Neural cell (in vitro differentiated cells): Measurements from ENCODE around the gene PARVB. TPM values are rescaled to one million over a fixed set of nuclear protein-coding genes. Genes with fewer than 3 reads are reported as not detected.
A peak's percentile ranks its signal among the peaks of the same experiment; 100 is the strongest.

Experiments used
- H2AFZ ChIP-seq: fragments of 200-600, 300-800 bp; sonication (generic), shearing (Covaris generic); 2 replicates; pipeline ENCODE4 v1.6.0; 2014; ENCODE audit warnings: low read depth, mild to moderate bottlenecking, antibody characterized with exemption, low read length, moderate library complexity
- H3F3A ChIP-seq: fragments of 200-600 bp; shearing (Covaris generic); 2 replicates; pipeline ENCODE4 v1.6.1; 2016; ENCODE audit warnings: mild to moderate bottlenecking, moderate library complexity, mixed read lengths, antibody characterized with exemption, low read length; ENCODE audit not compliant: insufficient read depth, poor library complexity, severe bottlenecking
- H3K27ac ChIP-seq: fragments of 200-600, 300-800 bp; sonication (generic), shearing (Covaris generic); 2 replicates; pipeline ENCODE4 v1.5.1; 2014; ENCODE audit warnings: mild to moderate bottlenecking, low read length, moderate library complexity
- H3K27me3 ChIP-seq: fragments of 300-800, 200-600 bp; sonication (generic), shearing (Covaris generic); 2 replicates; pipeline ENCODE4 v1.6.0; 2014; ENCODE audit warnings: mild to moderate bottlenecking, low read depth, low read length, moderate library complexity; ENCODE audit not compliant: insufficient read depth
- H3K36me3 ChIP-seq: fragments of 300-800, 200-600 bp; sonication (generic), shearing (Covaris generic); 2 replicates; pipeline ENCODE4 v1.5.1; 2014; ENCODE audit warnings: mild to moderate bottlenecking, antibody characterized with exemption, low read length, moderate library complexity; ENCODE audit not compliant: insufficient read depth
- H3K4me2 ChIP-seq: fragments of 300-800, 200-600 bp; sonication (generic), shearing (Covaris generic); 2 replicates; pipeline ENCODE4 v1.6.0; 2014; ENCODE audit warnings: mild to moderate bottlenecking, low read length
- H3K4me3 ChIP-seq: fragments of 300-800, 200-600 bp; sonication (generic), shearing (Covaris generic); 2 replicates; pipeline ENCODE4 v1.5.1; 2014; ENCODE audit warnings: mild to moderate bottlenecking, low read length, moderate library complexity
- H3K79me2 ChIP-seq: fragments of 200-600 bp; shearing (Covaris generic); replicated peaks from 2 replicates; pipeline ENCODE4 v1.6.0; 2014; ENCODE audit warnings: mild to moderate bottlenecking, low read length, moderate library complexity; ENCODE audit not compliant: insufficient read depth
- H3K9ac ChIP-seq: fragments of 300-800, 200-600 bp; sonication (generic), shearing (Covaris generic); 2 replicates; pipeline ENCODE4 v1.6.1; 2016; ENCODE audit warnings: mild to moderate bottlenecking, low read length, mixed read lengths
- H3K9me2 ChIP-seq: fragments of 200-600 bp; shearing (Covaris generic); 2 replicates; pipeline ENCODE4 v1.6.1; 2016; ENCODE audit warnings: mild to moderate bottlenecking, low read length, mixed read lengths; ENCODE audit not compliant: insufficient read depth
- H3K9me3 ChIP-seq: fragments of 200-600, 300-800 bp; sonication (generic), shearing (Covaris generic); 2 replicates; pipeline ENCODE4 v1.6.1; 2016; ENCODE audit warnings: mild to moderate bottlenecking, mixed run types, low read length, moderate library complexity, mixed read lengths
- H4K20me1 ChIP-seq: fragments of 200-600 bp; shearing (Covaris generic); 2 replicates; pipeline ENCODE4 v1.6.1; 2016; ENCODE audit warnings: mild to moderate bottlenecking, mixed run types; ENCODE audit not compliant: insufficient read depth
- EP300 ChIP-seq: fragments of 450-650 bp; conservative IDR thresholded peaks from 2 replicates; pipeline ENCODE4 v1.6.1; 2014; ENCODE audit warnings: antibody characterized with exemption, mild to moderate bottlenecking, moderate library complexity; ENCODE audit not compliant: poor library complexity, severe bottlenecking
- EZH2 ChIP-seq: fragments of 200-600, 300-800 bp; shearing (Covaris generic), sonication (generic); IDR thresholded peaks from 2 replicates; pipeline ENCODE4 v1.6.1; 2014; ENCODE audit warnings: antibody characterized with exemption, low read length, borderline replicate concordance, mild to moderate bottlenecking; ENCODE audit not compliant: insufficient read depth, poor library complexity, severe bottlenecking
- MXI1 ChIP-seq: fragments of 450-650 bp; conservative IDR thresholded peaks from 2 replicates; pipeline ENCODE4 v1.6.1; 2014; ENCODE audit warnings: antibody characterized with exemption, mild to moderate bottlenecking; ENCODE audit not compliant: poor library complexity, severe bottlenecking
- POLR2AphosphoS5 ChIP-seq: IDR thresholded peaks from 2 replicates; pipeline ENCODE4 v1.6.1; 2012
- RAD21 ChIP-seq: fragments of 450-650 bp; conservative IDR thresholded peaks from 2 replicates; pipeline ENCODE4 v1.6.1; 2014; ENCODE audit warnings: antibody characterized with exemption, mild to moderate bottlenecking, moderate library complexity
- SMC3 ChIP-seq: fragments of 450-650 bp; conservative IDR thresholded peaks from 2 replicates; pipeline ENCODE4 v1.6.1; 2014; ENCODE audit warnings: antibody characterized with exemption, mild to moderate bottlenecking, moderate library complexity; ENCODE audit not compliant: poor library complexity
- TAF1 ChIP-seq: IDR thresholded peaks from 2 replicates; pipeline ENCODE4 v1.6.1; 2012; ENCODE audit warnings: low read depth
- polyA plus RNA-seq: library from polyadenylated mRNA; depleted of rRNA; stranded (reverse); fragments of >200 nt; gene quantifications from 2 replicates; pipeline ENCODE4 v1.2.3, GENCODE V29; 2014
- TF ChIP-seq, protein P1 (sequence below): fragments of 450-650 bp; IDR thresholded peaks from 2 replicates; pipeline ENCODE4 v1.5.1; 2014; ENCODE audit warnings: antibody characterized with exemption, mild to moderate bottlenecking, moderate library complexity; ENCODE audit not compliant: poor library complexity, severe bottlenecking
- TF ChIP-seq, protein P2 (sequence below): IDR thresholded peaks from 2 replicates; pipeline ENCODE4 v1.6.1; 2012; ENCODE audit warnings: borderline replicate concordance

PARVB gene
- polyA plus RNA-seq, 1 donor from 2014 or later = 1.2 TPM

GRCh38 chr22:44143105-44143474 lies 119.0 kb downstream of the PARVB start:
- Histone ChIP-seq H3K27me3 (no peaks in the 10 kb centered on the region), H3K9me3 (no peaks in the 10 kb centered on the region), H3K36me3 (no peaks in the 10 kb centered on the region), H3F3A (no peaks in the 10 kb centered on the region), H3K9ac (peak overlapping the region; percentile 38), H3K4me3 (peak overlapping the region; percentile 30), H4K20me1 (no peaks in the 10 kb centered on the region), H2AFZ (no peak overlapping the region), H3K4me2 (no peak overlapping the region), H3K27ac (peak overlapping the region; percentile 3), H3K9me2 (no peaks in the 10 kb centered on the region), H3K79me2 (no peaks in the 10 kb centered on the region)
- TF ChIP-seq POLR2AphosphoS5 (no peak), EZH2 (no peak), RAD21 (no peak), SMC3 (no peak), EP300 (no peak), TAF1 (no peak), MXI1 (no peak)
- TF ChIP-seq, protein P1, sequence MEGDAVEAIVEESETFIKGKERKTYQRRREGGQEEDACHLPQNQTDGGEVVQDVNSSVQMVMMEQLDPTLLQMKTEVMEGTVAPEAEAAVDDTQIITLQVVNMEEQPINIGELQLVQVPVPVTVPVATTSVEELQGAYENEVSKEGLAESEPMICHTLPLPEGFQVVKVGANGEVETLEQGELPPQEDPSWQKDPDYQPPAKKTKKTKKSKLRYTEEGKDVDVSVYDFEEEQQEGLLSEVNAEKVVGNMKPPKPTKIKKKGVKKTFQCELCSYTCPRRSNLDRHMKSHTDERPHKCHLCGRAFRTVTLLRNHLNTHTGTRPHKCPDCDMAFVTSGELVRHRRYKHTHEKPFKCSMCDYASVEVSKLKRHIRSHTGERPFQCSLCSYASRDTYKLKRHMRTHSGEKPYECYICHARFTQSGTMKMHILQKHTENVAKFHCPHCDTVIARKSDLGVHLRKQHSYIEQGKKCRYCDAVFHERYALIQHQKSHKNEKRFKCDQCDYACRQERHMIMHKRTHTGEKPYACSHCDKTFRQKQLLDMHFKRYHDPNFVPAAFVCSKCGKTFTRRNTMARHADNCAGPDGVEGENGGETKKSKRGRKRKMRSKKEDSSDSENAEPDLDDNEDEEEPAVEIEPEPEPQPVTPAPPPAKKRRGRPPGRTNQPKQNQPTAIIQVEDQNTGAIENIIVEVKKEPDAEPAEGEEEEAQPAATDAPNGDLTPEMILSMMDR = no peak
- TF ChIP-seq, protein P2, sequence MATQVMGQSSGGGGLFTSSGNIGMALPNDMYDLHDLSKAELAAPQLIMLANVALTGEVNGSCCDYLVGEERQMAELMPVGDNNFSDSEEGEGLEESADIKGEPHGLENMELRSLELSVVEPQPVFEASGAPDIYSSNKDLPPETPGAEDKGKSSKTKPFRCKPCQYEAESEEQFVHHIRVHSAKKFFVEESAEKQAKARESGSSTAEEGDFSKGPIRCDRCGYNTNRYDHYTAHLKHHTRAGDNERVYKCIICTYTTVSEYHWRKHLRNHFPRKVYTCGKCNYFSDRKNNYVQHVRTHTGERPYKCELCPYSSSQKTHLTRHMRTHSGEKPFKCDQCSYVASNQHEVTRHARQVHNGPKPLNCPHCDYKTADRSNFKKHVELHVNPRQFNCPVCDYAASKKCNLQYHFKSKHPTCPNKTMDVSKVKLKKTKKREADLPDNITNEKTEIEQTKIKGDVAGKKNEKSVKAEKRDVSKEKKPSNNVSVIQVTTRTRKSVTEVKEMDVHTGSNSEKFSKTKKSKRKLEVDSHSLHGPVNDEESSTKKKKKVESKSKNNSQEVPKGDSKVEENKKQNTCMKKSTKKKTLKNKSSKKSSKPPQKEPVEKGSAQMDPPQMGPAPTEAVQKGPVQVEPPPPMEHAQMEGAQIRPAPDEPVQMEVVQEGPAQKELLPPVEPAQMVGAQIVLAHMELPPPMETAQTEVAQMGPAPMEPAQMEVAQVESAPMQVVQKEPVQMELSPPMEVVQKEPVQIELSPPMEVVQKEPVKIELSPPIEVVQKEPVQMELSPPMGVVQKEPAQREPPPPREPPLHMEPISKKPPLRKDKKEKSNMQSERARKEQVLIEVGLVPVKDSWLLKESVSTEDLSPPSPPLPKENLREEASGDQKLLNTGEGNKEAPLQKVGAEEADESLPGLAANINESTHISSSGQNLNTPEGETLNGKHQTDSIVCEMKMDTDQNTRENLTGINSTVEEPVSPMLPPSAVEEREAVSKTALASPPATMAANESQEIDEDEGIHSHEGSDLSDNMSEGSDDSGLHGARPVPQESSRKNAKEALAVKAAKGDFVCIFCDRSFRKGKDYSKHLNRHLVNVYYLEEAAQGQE = no peak

- Histone ChIP-seq H2AFZ (no peak overlapping the region), H3K27ac (peak overlapping the region; percentile 28), H3F3A (no peaks in the 10 kb centered on the region), H3K4me3 (peak overlapping the region; percentile 30), H3K9me2 (no peaks in the 10 kb centered on the region), H3K9me3 (no peaks in the 10 kb centered on the region), H3K79me2 (no peaks in the 10 kb centered on the region), H3K27me3 (no peaks in the 10 kb centered on the region), H4K20me1 (no peaks in the 10 kb centered on the region), H3K4me2 (no peak overlapping the region), H3K9ac (peak overlapping the region; percentile 38), H3K36me3 (no peaks in the 10 kb centered on the region)
- TF ChIP-seq TAF1 (no peak), MXI1 (no peak), EP300 (peak; percentile 48), RAD21 (peak; percentile 37), POLR2AphosphoS5 (no peak), EZH2 (no peak), SMC3 (peak; percentile 31)
- TF ChIP-seq, protein P2 = peak; percentile 47
- TF ChIP-seq, protein P1 = no peak
These were observed 119.5 kb downstream of the PARVB start for GRCh38 chr22:44143579-44143978.
